Activated CD8-positive, alpha-beta memory T cell treated with anti-CD3 and anti-CD28 coated beads, Interleukin-2, amount 50 U/mL, for 1 hour (primary cell): ENCODE measurements around the gene CHD6.

Source experiments
- DNase-seq: peaks from one replicate; pipeline ENCODE4 v3.0.0-alpha.2; 2020; ENCODE audit errors: extremely low read depth

CHD6 gene

DNA sequence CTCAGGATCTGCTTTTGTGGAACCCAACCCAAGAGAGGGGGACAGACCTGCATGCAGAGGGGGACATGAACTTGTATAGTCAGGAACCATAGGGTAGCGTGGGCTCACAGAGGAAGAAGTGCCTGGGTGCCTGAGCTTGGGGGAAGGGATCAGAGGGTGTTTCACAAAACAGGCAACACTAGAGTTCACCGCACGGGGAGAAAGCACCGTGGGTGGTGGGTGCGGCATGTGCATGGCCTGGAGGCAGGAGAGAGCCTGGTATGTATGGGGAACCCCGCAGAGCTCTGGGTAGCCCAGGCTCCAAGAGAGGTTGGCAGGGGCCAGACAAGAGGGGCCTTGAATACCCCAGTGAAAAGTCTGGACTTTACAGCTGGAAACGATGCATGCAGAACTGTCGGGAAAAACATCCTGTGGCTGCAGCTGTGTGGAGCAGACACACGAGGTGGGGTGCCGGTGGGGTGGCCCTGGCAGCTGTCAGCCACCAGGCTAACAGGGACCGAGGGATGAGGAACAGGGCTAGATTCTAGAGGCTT lies 244.9 kb downstream of the CHD6 start:
- DNase-seq: no peak

DNA sequence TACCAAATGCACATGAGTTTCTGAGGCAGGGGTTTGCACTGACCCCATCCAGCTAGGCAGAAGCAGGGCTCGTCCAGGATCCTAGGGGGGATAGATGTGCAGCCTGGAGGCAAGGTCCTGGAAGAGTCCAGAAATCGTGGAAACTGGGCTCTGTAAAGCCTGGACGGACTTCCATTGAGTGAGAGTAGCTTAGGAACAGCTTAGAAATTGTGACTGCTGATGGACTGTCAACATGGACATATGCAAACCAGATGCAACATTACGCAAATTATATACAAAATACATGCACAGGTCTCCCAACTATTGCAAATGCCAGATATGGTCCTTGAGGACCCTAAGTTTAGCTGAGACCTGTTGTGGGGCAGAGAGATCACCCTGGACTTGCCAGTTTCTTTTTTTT lies 246.8 kb downstream of the CHD6 start:
- DNase-seq: no peak

DNA sequence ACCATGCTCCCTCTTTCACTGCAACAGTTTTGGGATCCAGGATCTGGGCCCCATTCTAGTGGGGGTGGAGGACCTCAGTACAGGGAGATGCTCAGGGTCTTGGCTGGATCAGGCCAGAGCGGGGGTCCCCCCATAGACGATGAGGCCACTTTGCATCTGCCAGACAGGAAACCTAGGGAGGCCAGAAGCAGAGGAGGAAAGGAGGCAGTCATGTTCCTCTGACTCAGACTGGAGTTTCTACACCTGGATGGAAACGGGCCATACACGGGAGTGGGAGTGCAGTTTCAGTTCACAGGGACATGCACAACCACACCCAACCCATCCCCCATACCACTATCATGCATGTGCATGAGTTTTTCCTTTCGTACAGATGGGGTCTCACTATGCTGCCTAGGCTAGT lies 248.0 kb downstream of the CHD6 start:
- DNase-seq: no peak

DNA sequence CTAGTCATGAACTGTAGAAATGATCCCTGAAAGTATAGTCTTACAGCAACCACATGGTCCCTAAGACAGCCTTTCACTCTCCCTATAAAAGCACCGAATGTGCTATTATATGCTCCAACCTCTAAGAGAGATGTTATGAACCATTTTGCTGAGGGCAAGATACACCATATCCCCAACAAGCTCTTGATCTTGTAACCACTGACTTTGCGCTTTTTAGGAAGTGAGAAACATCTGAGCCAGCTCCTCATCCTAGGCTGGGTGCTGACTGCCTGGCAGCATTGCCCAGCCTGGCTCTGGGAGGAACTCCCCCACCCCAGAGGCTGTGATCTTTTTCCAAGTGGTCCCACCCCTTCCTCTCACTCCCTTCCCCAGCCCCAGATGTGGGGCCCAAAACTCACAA lies 248.5 kb downstream of the CHD6 start:
- DNase-seq: no peak

DNA sequence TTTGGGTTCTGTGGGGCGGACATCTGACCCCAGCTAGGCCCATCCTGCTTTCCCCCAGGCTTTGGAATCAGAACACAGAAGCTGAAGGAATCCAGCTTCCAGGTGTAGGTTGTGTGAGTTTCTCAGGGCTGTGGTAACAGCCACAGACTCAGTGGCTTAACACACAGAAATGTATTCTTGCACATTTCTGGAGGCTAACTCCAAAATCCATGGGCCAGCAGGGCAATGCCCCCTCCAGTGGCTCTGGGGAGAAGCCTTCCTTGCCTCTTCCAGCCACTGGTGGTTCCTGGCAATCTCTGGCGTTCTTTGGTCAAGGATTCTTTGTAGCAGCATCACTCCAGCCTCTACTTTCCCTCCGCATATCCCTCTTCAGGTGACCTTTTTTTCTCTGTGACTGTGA lies 250.2 kb downstream of the CHD6 start:
- no peak for DNase-seq

DNA sequence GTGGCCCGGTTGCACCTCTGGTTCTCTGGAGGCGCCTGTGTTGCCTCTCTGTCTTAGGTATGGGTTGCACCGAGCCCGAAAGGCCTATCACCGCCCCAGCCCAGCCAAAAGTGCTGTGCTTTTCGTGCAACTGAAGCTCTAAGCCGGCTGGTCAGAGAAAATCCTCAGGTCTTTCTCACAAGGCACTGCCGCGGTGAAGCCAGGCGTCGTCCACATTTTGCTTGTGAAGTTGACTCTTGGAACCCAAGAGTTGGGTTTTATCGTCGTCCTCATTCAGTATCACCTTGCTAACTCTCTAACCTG lies 250.8 kb downstream of the CHD6 start:
- DNase-seq: no peak

DNA sequence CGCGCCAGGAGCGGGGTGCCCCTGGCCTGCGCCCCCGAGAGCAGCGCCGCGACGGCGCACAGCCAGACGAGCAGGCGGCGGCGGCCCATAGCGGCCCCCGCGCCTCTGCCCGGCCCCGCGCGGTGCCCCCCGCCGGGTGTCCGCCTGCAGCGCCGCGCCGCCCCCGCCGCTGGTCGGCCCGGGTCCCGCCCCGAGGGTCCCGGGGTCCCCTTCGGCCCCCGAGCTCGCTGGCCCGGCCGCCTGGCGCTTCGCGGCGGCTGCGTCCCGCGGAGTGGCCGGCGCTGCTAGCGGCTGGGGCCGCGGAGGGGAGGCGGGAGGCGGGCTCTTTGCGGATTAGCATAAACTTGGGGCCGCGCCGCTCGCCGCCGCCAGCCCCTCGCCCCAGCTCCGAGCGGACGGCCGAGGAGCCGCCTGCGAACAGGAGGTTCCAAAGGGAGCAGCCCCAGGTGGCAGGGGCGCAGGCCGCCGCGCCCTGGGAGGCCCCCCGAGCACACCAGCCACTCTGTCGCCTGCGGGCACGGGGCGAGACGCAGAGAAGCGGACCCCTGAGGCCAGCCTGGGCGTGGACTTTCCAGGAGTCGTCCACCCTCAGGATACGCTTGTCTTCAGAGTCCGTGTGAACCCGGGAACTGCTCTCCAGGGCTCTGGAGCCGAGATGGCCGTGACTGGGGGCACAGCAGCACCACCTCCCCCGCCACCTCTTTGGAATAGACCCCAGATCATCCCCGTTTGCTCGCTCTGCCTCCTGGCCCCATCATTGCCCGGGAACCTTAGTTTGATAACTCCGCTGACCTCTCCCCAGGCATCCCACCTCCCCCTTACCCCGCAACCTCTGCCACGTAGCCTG lies 251.4 kb downstream of the CHD6 start, which contains the start of gene EMILIN3:
EMILIN3 (minus strand) TSS at position 273 of the 847 bp plus-strand sequence; CDS start at position 89, 184 bp downstream.
- no peak for DNase-seq

DNA sequence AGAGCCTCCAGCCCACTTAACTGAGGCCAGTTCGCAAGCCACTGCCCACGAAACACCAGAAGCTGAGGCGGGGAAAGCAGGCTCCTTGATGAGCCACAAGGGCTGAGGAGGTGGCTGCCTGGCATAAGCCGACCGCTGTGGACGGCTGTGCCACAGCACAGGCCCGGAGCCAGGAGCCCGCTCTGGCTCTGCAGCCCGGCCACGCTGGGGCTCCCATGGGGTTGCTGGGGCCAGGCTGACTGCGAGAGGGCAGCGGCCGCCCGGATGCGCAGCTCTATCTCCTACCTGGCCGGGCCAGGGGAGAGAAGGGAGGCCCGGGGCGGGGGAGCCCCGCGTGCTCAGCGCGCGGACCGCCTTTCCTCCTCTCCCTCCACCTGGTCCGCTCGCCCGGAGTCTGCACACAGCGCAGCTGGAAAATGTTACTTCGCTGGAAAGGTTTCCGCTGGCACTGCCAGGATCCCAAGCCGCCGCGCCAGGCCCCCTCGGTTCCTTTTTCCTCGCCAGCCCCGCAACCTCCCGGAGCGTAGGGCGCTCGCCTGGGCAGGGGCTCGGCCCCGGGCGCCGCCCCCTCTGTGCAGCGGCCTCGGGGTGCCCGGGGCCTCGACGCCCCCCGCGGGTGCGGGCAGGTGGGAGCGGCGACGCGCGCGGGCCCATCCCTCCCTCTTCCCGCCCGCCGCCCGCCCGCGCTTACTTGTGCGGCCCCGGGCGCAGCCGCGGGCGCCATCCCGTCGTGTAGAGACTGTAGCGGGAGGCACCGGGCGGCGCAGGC lies 252.2 kb downstream of the CHD6 start:
- no peak for DNase-seq

DNA sequence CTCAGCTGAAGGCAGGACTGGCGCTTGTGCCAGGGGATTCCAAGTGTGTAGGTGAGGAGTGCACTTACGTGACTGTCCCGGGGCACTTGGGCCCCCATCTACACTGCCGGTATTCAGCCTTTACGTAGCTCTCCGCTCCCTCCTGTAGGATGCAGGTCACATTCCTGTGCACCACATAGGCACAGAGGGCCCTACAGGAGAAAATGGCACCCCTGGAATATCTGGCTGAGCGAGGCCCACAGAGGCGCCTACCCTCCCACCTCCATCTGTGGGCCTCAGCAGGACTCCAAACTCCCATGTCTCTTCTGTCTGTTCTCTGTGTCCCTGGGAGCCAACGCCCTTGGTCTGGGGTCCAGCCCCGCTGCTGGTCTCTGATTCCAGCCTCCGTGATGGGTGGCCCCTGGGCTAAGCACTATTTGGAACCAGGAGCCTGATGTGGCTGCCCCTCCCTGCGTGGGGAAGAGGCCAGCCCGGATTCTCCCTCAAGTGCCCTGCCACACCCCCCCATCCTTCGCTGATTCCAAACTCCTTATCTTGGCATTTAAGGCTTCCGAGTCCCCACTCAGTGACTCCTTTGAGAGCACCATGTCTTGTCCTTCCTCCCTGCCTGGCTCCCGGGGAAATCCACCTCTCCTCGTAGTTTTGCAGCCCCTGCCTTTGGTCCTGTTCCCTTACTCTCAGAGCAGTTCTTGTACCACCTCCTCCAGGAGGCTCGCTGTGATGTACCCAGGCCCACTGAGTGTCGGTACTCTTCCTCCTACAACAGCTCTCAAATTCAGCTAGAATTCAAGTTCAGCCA lies 253.0 kb downstream of the CHD6 start:
- DNase-seq: no peak

DNA sequence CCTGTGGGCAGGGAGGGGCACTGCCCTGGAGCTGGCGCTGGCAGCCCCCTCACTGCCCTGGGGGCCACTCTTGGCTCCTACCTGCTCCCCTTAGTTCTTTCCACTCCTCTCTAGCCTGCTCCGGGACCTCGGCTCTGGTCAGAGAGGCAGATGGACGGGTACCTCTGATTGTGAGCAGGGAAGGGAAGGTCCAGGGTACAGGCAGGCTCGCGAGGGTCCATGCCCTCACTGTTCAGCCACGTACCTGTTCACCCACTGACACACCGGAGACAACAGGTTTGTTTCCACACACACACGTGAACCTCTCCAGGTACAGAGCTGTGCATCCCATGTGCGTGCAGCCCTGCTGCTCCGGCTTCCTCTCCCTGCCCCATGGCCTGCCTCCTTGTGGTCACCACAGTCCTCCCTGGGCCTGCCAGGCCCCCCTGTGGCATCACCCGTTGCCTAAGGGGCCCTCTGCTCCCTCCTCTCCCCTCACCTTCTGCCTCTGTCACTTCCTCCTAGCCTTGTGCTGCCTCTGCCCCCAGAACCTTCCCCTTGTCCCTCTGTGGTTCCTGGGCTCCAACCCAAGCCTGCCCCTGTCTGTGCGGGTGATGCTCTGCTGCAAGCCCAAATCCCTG lies 253.8 kb downstream of the CHD6 start:
- no peak for DNase-seq

DNA sequence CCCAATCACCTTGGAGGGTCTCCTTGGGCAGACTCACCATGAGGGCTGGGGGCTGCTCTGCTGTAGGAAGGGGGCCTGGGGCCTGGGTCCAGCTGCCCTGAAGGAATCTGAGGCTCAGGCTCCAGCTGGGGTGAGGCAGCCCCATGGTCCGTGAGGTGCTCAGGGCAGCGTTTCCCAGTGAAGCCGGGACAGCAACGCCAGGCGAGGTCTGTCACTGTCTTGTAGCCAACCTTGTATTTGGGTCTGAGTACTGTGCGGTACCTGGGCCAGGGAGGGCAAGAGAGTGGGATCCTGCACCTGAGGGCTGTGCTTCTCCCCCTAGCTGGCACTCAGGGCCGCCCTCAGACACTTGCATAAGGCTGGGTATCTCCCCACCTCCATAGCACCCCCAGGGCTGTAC lies 254.6 kb downstream of the CHD6 start:
- no peak for DNase-seq

DNA sequence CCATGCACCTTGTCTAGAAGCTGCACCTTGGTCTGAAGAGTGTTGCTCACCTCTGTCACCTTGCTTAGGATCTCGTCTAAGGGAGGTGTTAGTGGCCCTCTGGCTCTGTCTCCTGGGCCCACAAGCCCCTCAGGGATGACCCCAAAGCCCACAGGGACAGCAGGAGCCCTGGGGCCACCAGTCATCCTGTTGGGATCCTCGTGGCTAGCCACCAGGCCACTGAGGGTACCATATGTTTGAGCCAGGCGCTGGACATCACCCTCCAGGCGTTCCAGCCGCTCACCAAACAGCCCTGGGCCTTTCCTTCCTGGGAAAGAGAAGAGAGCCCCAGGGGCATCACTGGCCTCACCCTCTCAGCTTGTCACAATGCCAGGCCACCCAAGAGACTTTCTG lies 255.4 kb downstream of the CHD6 start:
- DNase-seq: no peak

DNA sequence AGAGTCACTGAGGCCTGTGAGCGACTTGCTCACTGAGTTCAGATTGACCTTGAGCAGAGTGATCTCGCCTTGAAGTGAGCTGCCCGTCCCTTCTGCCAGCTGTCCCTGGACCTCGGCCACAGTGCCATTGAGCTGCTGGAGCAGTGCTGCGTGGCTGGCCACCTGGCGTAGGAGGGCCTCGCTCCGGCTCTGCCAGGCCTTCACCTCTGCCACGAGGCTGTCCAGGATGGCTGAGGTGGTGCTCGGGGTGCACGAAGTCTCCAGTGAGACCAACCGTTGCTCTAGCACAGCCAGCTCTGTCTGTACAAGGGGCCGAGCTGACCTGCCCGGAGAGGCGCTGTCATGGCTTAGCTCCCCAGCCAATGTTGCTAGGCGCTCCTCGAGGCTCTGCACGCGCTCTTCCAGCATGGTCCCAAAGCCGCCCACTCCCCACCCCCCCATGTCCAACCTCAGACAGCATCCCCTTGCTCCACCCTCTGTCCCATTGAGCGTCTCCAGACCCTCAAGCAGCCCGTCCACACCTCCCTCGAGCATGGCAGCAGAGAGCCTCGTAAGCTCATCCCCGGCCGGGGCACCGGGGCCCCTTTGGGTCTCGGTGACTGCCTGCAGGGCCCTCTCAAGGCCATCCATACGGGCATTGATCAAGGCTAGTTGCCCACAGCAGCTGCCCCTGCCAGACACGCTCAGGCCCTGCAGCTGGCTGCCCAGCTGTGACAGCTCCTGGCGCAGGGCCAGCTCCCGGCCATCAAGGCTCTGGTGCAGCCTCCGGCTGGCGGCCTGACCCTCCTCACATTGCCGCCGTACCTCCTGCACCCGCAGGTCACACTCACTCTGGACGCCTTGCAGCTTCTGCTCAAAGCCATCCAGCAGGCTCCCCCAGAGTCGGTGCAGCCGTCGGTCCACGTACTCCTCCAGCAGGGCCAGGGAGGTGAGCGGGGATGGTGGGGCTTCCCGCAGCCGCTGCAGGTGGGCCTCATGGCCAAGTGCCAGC lies 256.1 kb downstream of the CHD6 start:
- DNase-seq: no peak

DNA sequence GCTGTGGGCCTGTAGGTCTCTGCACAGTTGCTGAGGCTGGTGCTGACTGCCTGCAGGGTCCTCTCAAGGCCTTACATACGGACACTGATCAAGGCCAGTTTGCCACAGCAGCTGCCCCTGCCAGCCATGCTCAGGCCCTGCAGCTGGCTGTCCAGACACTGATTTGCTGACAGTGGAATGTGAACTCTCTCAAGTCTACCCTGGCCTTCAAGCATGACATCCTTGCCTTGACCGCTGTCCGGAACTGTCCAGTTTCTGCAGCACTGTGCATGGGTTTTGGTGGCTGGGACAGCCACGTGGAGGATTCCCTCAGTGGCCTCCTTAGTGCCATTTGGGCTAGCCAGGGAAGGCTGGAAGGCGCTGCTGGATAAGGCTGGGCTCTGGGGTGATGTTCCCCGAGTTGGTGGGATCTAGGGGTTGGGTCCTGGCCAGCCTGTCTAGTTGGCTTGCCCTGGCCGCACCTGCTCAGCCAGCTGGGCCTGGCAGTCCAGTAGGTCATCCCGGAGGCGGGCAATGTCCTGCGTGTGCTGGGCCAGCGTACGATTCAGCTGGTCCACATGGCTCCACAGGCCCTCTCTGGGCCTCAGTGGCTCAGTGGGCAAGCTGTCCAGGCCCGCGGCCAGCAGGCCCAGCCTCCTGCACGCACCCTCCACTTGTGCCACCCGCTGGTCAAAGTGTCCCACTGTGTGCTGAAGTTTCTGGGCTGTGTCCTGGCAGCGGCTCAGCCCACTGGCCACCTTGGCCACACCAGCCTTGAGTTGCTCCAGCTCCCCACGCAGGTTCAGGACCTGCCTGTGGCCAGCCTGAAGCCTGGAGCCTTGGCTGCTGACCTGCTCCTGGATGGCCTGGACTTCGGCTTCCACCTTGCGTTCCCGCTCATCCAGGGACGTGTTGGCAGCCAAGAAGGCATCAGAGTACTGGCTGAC lies 257.1 kb downstream of the CHD6 start:
- DNase-seq: no peak

DNA sequence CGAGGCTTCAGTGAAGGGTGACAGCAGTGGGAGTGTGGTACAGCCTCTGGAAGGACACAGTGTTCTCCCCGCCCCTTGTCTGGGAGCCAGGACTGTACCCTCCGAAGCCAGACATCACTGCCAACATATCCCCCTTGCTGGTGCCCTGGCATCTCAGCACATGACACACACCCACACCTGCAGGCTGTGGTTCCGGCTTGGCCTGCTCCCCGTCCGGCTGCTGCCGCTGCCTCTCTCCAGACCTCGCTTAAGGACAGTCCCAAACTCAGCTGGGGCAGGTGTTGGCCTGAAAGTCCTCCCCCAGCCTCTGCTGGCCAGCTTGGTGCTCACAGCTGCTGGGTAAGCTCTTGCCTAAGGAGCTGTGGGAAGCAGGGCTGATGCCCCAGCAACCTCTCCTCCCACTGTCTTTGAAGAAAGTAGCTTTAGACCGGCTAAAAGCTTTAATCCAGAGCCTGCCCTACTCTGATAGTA lies 258.6 kb downstream of the CHD6 start:
- DNase-seq: no peak

DNA sequence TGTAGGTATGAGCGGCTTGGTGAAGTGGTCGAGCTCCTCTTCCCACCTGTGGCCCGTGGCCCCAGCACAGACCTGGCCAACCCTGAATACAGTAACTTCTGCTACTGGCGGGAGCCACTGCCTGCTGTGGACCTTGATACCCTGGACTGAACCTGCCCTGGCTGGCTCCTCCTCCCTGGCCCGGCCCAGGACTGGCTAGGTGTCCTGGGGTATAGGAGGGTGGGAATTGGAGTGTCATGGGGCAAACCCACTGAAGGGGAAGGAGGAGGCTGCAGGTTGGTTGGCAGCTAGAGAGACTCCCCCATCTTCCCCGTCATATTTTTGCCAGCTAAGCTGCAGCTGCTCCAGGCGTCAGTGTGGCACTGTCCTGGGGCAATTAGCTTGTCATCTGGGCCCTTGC lies 259.5 kb downstream of the CHD6 start:
- DNase-seq: no peak

DNA sequence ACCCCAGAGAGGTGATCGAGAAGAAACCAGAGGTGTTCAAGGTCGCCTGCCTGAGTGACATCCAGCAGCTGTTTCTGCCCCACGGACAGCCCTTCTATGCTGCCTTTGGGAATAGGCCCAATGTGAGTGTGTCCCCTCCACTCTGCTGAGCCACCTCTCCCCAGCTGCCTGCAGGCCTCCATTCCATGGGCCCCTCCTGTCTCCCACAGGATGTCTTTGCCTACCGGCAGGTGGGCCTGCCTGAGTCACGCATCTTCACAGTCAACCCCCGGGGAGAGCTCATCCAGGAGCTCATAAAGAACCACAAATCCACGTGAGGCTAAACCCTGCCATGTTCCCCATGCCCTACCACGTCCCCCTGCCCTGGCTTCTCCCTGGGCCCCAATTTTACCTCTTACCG lies 259.9 kb downstream of the CHD6 start:
- no peak for DNase-seq

DNA sequence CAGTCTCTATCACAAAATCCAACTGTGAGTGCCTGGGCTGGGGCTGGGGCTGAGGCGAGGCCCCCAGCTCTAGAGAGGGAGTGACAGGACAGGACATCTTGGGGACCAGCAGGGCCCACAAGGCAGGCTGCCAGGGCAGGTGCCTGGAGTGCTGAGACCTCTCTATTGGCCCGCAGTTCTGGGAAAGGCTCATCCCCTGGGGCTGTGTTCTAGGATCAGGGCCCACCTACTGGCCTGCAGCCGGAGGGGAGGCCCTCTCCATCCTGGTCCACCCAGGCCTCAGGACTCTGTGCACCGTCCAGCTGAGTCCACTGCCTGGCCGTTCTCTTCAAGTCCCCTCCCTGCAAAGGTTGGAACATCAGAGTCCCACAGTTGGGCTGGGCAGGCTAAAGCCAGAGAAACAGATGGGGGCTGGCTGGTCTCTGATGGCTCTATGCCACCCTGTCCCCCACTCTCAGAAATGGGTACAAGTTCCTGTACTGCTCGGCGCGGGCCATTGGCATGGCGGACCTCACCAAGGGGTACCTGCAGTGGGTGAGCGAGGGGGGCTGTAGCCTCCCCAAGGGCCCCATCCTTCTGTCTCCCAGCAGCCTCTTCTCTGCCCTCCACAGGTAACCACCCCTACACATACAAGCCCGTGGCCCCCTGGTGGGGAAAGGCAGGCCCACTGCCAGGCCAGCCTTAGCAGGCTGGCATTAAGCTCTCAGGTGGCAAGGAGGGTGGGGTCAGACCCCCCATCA lies 260.6 kb downstream of the CHD6 start:
- no peak for DNase-seq

DNA sequence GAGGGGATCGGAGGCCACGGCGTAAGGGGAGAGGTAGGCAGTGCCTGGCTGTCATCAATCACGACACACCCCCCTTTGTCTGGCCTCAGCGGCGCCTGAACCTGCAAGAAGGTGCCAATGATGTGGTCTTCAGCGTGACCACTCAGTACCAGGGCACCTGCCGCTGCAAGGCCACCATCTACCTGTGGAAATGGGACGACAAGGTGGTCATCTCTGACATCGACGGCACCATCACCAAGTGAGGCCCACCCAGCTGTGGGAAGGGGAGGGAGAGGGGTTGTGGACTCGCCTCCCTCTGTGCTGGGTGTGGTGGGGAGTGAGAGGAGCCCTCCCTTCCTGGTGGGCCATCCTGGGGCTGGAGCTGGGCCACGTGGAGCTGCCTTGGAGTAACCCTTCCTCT lies 261.2 kb downstream of the CHD6 start:
- DNase-seq: no peak
